Heart right ventricle (tissue), 16 donors: ENCODE results near the gene COBLL1. TPM values are rescaled to one million over a fixed set of nuclear protein-coding genes. Genes with fewer than 3 reads are reported as not detected.

Source experiments
- ATAC-seq, 8 donors: fragments of 200-7000 bp; cut with Tn5 transposase; one replicate each; pipeline ENCODE4 v1.9.1; 2020; ENCODE audit warnings: mild to moderate bottlenecking in 8 of 8, moderate library complexity in 8 of 8, moderate number of reproducible peaks in 1 of 8
- DNase-seq, 2 donors: peaks; one replicate each; pipeline ENCODE4 v3.0.0-alpha.2; 2020
- H3K27ac ChIP-seq, 10 donors: fragments of 200-600 bp; sonication (generic) in 2 of 10; one replicate each; pipeline versions ENCODE4 v1.5.0 to v1.8.0; 2020 to 2022; ENCODE audit warnings: mild to moderate bottlenecking in 3 of 10
- H3K27me3 ChIP-seq, 7 donors: fragments of 200-600 bp; one replicate each; pipeline ENCODE4 v1.8.0; 2021 to 2022; ENCODE audit warnings: mild to moderate bottlenecking in 2 of 7
- H3K36me3 ChIP-seq, 9 donors: fragments of 200-600 bp; sonication (generic) in 1 of 9; one replicate each; pipeline versions ENCODE4 v1.5.0 to v1.8.0; 2020 to 2022; ENCODE audit warnings: mild to moderate bottlenecking in 2 of 9
- H3K4me1 ChIP-seq, 9 donors: fragments of 200-600 bp; sonication (generic) in 1 of 9; one replicate each; pipeline versions ENCODE4 v1.5.0 to v1.8.0; 2020 to 2022; ENCODE audit warnings: mild to moderate bottlenecking in 4 of 9
- H3K4me3 ChIP-seq, 10 donors: fragments of 200-600 bp; sonication (generic) in 2 of 10; one replicate each; pipeline versions ENCODE4 v1.5.0 to v1.8.0; 2020 to 2022; ENCODE audit warnings: mild to moderate bottlenecking in 7 of 10, moderate library complexity in 2 of 10
- H3K9me3 ChIP-seq, 11 donors: fragments of 200-600 bp in 10 of 11; sonication (generic) in 2 of 11; one replicate each; pipeline versions ENCODE4 v1.5.0 to v1.8.0; 2013 to 2022; ENCODE audit warnings: mild to moderate bottlenecking in 2 of 11, control low read depth in 1 of 11, moderate library complexity in 1 of 11
- CTCF ChIP-seq, 9 donors: fragments of 200-600 bp; sonication (generic) in 2 of 9; IDR thresholded peaks; one replicate each; pipeline versions ENCODE4 v1.5.0 to v1.8.0; 2021 to 2022; ENCODE audit warnings: antibody characterized with exemption in 9 of 9, mild to moderate bottlenecking in 5 of 9, moderate library complexity in 1 of 9
- WGBS, 2 donors: extraction: QIAGEN DNeasy Blood & Tissue Kit; methylation state at CpG; one replicate each; pipeline ENCODE4 v1.1.7; 2013; ENCODE audit warnings: inconsistent platforms in 1 of 2; 5-methylcytosine and 5-hydroxymethylcytosine counted together
- intact Hi-C, 10 donors: fragments of 100-400 bp; cut with DNase I; formaldehyde crosslinking; loops; one replicate each; pipeline versions ENCODE4 v1.11.1 to v1.14.2; 2022
- polyA plus RNA-seq, 2 donors: library from polyadenylated mRNA; stranded (reverse); fragments of 200-250 nt; gene quantifications; one replicate each; pipeline ENCODE4 v1.2.3, GENCODE V29; 2013
- total RNA-seq, 10 donors: library from RNA; stranded (reverse); fragmentation: NEBNext Ultra II Directional in 3 of 10; extraction: Animal tissue kit (Norgen Biotek cat#: 25700) in 3 of 10; gene quantifications; one replicate each; pipeline versions ENCODE4 v1.2.1 to v1.2.4, GENCODE V29; 2021 to 2023
- donor health status: Arrhythmogenic right ventricular cardiomyopathy.
- donor health status: ischemic (EF 13 %, LVEDD 7.1; RV severe dilation, severe dysfunction).
- donor health status: healthy with polysubstance abuse.
- donor health status: DM: no; HTN: yes; CAD: no.
- donor health status: DM: no; HTN: no; CAD: no.
- donor health status: ischemic (EF 25% LVEDD 6.9; RV normal size, moderate dysfunction).
- donor health status: ischemic (EF 25% LVEDD 5.7; RV mildly dilated, moderate dysfunction).
- donor health status: healthy.
- donor health status: DM: yes; HTN: yes; CAD: no.
- donor health status: Ischemic cardiomyopathy.
- donor health status: ischemic (EF 35%, LVEDD 5.7; RV mildly dilated, moderate dysfunction).
- donor health status: nonischemic (EF 11% LVEDD 7.7; RV severe dilation, severe dysfunction).
- donor health status: DM: yes; HTN: yes; CAD: no.
- donor health status: PGD.
- donor health status: ischemic (EF 29% LVEDD 5.4; RV normal size, mild dysfunction).
- donor health status: nonischemic (EF 23%, LVEDD 6.1; RV moderate dilation, normal function).

The COBLL1 gene
- total and polyA plus RNA-seq, 12 donors, result 5.0 to 20.5 (median 15.0) TPM

- Histone ChIP-seq H3K36me3 (no peaks in the 10 kb centered on the region), H3K27me3 (peaks cover 0 to 19% (median 0%) of the 10 kb centered on the region in 7 donors), H3K4me1 (peaks cover 0 to 33% (median 17%) of the 10 kb centered on the region in 9 donors), H3K27ac (no peak overlapping the region), H3K9me3 (no peaks in the 10 kb centered on the region), H3K4me3 (no peak overlapping the region)
- no peak for ATAC-seq
- intact Hi-C loops, result loop anchor here (5.0 to 10.0 kb wide), 7 partner anchors 61 to 106 kb away; no protein-coding TSS in a partner anchor
- no peak for DNase-seq
- no peak for TF ChIP-seq CTCF (IDR thresholded peaks at IDR 0.05)
- 86 to 95% methylated on average over 1 of the region's 1 CpG for WGBS, 2 donors
Observed at GRCh38 chr2:164843346-164843911, 1.8 kb upstream of the COBLL1 start.

- peak overlapping the region in 5 of 10 donors; percentile 89 to 99 (median 97) for H3K27ac ChIP-seq
- no peak for ATAC-seq
- WGBS, 2 donors, result 50% methylated on average over 8 of the region's 8 CpGs
Observed at GRCh38 chr2:164842624-164842966, 972 bp upstream of the COBLL1 start.

GRCh38 chr2:164840930-164841718 lies 499 bp downstream of the COBLL1 start:
- ATAC-seq (peak; percentile 86 to 97 (median 91)), DNase-seq (peak; percentile 82 to 83)
- H3K4me3 ChIP-seq, result peak overlapping the region; percentile 62 to 96 (median 87)
- peaks cover 0 to 56% (median 27%) of the 10 kb centered on the region in 9 donors for H3K4me1 ChIP-seq
- no peaks in the 10 kb centered on the region for H3K9me3 ChIP-seq
- peak overlapping the region; percentile 89 to 99 (median 97) for H3K27ac ChIP-seq
- TF ChIP-seq CTCF (IDR thresholded peaks at IDR 0.05), result peak in 6 of 9 donors; percentile 18 to 57 (median 41)
- H3K36me3 ChIP-seq, result no peaks in the 10 kb centered on the region
- peaks cover 0 to 19% (median 0%) of the 10 kb centered on the region in 7 donors for H3K27me3 ChIP-seq
- intact Hi-C loops, result loop anchor here (2.0 to 10.0 kb wide), 10 partner anchors 59 to 104 kb away; no protein-coding TSS in a partner anchor
- 0% methylated on average over 82 to 90 of the region's 90 CpGs for WGBS, 2 donors

More at GRCh38 chr2:164842624-164842966, 972 bp upstream of the COBLL1 start:
- Histone ChIP-seq H3K4me1 (peaks cover 0 to 41% (median 23%) of the 10 kb centered on the region in 9 donors), H3K9me3 (no peaks in the 10 kb centered on the region), H3K4me3 (peak overlapping the region in 9 of 10 donors; percentile 62 to 96 (median 89)), H3K27me3 (peaks cover 0 to 19% (median 0%) of the 10 kb centered on the region in 7 donors), H3K36me3 (no peaks in the 10 kb centered on the region)
- no peak for DNase-seq
- intact Hi-C loops, result loop anchor here (5.0 to 10.0 kb wide), 7 partner anchors 60 to 105 kb away; no protein-coding TSS in a partner anchor
- no peak for TF ChIP-seq CTCF (IDR thresholded peaks at IDR 0.05)

- TF ChIP-seq CTCF (IDR thresholded peaks at IDR 0.05), result no peak
- intact Hi-C loops, result loop anchor here (2.0 to 10.0 kb wide), 10 partner anchors 58 to 103 kb away; no protein-coding TSS in a partner anchor
- ATAC-seq (peak; percentile 13 to 41 (median 31)), DNase-seq (peak; percentile 45 to 47)
- Histone ChIP-seq H3K36me3 (no peaks in the 10 kb centered on the region), H3K4me1 (peaks cover 0 to 62% (median 27%) of the 10 kb centered on the region in 9 donors), H3K27ac (peak overlapping the region; percentile 89 to 99 (median 97)), H3K4me3 (peak overlapping the region; percentile 62 to 96 (median 87)), H3K27me3 (peaks cover 0 to 19% (median 0%) of the 10 kb centered on the region in 7 donors), H3K9me3 (no peaks in the 10 kb centered on the region)
- WGBS, 2 donors, result 0 to 1% methylated on average over 12 of the region's 12 CpGs
Observed at GRCh38 chr2:164840458-164840929, 1.1 kb downstream of the COBLL1 start.
